GM21528 (cell line): ENCODE data around the gene CHRNA9.
"Not testable (repeated sequence)": the region's sequence is repeated elsewhere in the genome, so short reads cannot be mapped to it uniquely, and the experiment has no call there.

Source experiments
- ATAC-seq: cut with Tn5 transposase; IDR thresholded peaks from one replicate; pipeline ENCODE4 v1.9.1; 2021; ENCODE audit warnings: mild to moderate bottlenecking, moderate library complexity; ENCODE audit not compliant: unreplicated experiment, low FRiP score

CHRNA9 gene

GRCh38 chr4:40375620-40376019 lies 40.5 kb downstream of the CHRNA9 start:
- ATAC-seq, result no peak

- ATAC-seq, result no peak
These were observed 42.6 kb downstream of the CHRNA9 start for GRCh38 chr4:40377512-40378365.

GRCh38 chr4:40378619-40379018 lies 43.5 kb downstream of the CHRNA9 start:
- no peak for ATAC-seq

GRCh38 chr4:40379248-40379647 lies 44.1 kb downstream of the CHRNA9 start:
- no peak for ATAC-seq

GRCh38 chr4:40380647-40381046 lies 45.5 kb downstream of the CHRNA9 start:
- ATAC-seq, result no peak

- no peak for ATAC-seq
These were observed 53.1 kb downstream of the CHRNA9 start for GRCh38 chr4:40388239-40388638.

GRCh38 chr4:40389986-40390385 lies 54.9 kb downstream of the CHRNA9 start:
- ATAC-seq, result no peak

- not testable (repeated sequence) for ATAC-seq
These were observed 57.1 kb downstream of the CHRNA9 start for GRCh38 chr4:40392241-40392640.

- no peak for ATAC-seq
These were observed 59.1 kb downstream of the CHRNA9 start for GRCh38 chr4:40394236-40394635.

- ATAC-seq, result no peak
These were observed 60.2 kb downstream of the CHRNA9 start for GRCh38 chr4:40395166-40395900.

- ATAC-seq, result no peak
These were observed 61.0 kb downstream of the CHRNA9 start for GRCh38 chr4:40395908-40396793.

GRCh38 chr4:40399578-40399977 lies 64.4 kb downstream of the CHRNA9 start:
- ATAC-seq, result no peak

GRCh38 chr4:40401096-40401495 lies 66.0 kb downstream of the CHRNA9 start:
- no peak for ATAC-seq

GRCh38 chr4:40401631-40402030 lies 66.5 kb downstream of the CHRNA9 start:
- no peak for ATAC-seq

- ATAC-seq, result no peak
These were observed 67.4 kb downstream of the CHRNA9 start for GRCh38 chr4:40402556-40402955.

- no peak for ATAC-seq
These were observed 67.9 kb downstream of the CHRNA9 start for GRCh38 chr4:40403081-40403480.
